HepG2 (cell line): ENCODE data around the gene TGM4. TPM values are rescaled to one million over a fixed set of nuclear protein-coding genes. Genes with fewer than 3 reads are reported as not detected.

Experiments used
- CBFB ChIP-seq: sonication (generic); formaldehyde crosslinking; IDR thresholded peaks from 2 replicates; pipeline ENCODE4 v1.4.0; 2020; ENCODE audit warnings: missing genetic modification reagents
- FOXK1 ChIP-seq: sonication (generic); formaldehyde crosslinking; IDR thresholded peaks from 2 replicates; pipeline ENCODE4 v1.4.0; 2020; ENCODE audit warnings: low read depth, missing genetic modification reagents, borderline replicate concordance
- KDM5B ChIP-seq: sonication (generic); formaldehyde crosslinking; IDR thresholded peaks from 2 replicates; pipeline ENCODE4 v1.4.0; 2020; ENCODE audit warnings: missing genetic modification reagents, mild to moderate bottlenecking, borderline replicate concordance
- LRRFIP1 ChIP-seq: sonication (generic); formaldehyde crosslinking; conservative IDR thresholded peaks from 2 replicates; pipeline ENCODE4 v1.4.0; 2020; ENCODE audit warnings: missing genetic modification reagents
- ZFP1 ChIP-seq: IDR thresholded peaks from 2 replicates; pipeline ENCODE4 v1.6.1; 2016
- ZFP41 ChIP-seq: sonication (generic); formaldehyde crosslinking; IDR thresholded peaks from 2 replicates; pipeline ENCODE4 v1.4.0; 2020; ENCODE audit warnings: mild to moderate bottlenecking, missing genetic modification reagents, borderline replicate concordance
- ZNF687 ChIP-seq: sonication (generic); formaldehyde crosslinking; IDR thresholded peaks from 2 replicates; pipeline ENCODE4 v1.5.1; 2020; ENCODE audit warnings: mild to moderate bottlenecking, missing genetic modification reagents, moderate library complexity
- ZNF816 ChIP-seq: sonication (generic); formaldehyde crosslinking; IDR thresholded peaks from 2 replicates; pipeline ENCODE4 v1.8.0; 2022; ENCODE audit warnings: missing genetic modification reagents, mild to moderate bottlenecking, borderline replicate concordance
- polyA plus RNA-seq, 8 experiments: library from polyadenylated mRNA; depleted of rRNA in 3 of 8; stranded (reverse) in 7 of 8; unstranded in 1 of 8; fragments of >200 nt; fragmentation: Illumina TruSeq in 4 of 8; extraction: Trizol in 4 of 8; gene quantifications; 2 replicates each; pipeline versions ENCODE4 v1.2.1 to v1.2.3, GENCODE V29; 2011 to 2016; ENCODE audit warnings: low read depth in 4 of 8, missing spikeins in 1 of 8, mixed read lengths in 1 of 8; ENCODE audit not compliant: insufficient read depth in 1 of 8
- total RNA-seq, 5 experiments: library from RNA; depleted of rRNA; stranded (reverse); fragments of >200 nt; fragmentation: Illumina TruSeq; extraction: Trizol; gene quantifications; 2 replicates each; pipeline ENCODE4 v1.2.3, GENCODE V29; 2016; ENCODE audit warnings: low read depth in 1 of 5
- TF ChIP-seq, protein P1 (sequence below): fragments of 450-650 bp; IDR thresholded peaks from 2 replicates; pipeline ENCODE4 v1.6.1; 2017; ENCODE audit warnings: mild to moderate bottlenecking
- TF ChIP-seq, protein P2 (sequence below): sonication (generic); formaldehyde crosslinking; IDR thresholded peaks from 2 replicates; pipeline ENCODE4 v1.4.0; 2020; ENCODE audit warnings: missing genetic modification reagents, mild to moderate bottlenecking, borderline replicate concordance

The TGM4 gene
- total and polyA plus RNA-seq, 2 of the 13 experiments (the other 11 are each of a cell fraction or from before 2014, with no cell fraction given): 0.07 to 0.15 TPM

- peak; percentile 67; the same call in 1 of the 2 replicates for TF ChIP-seq FOXK1 (CRISPR knock-in tag)
- peak; percentile 45; the same call in 1 of the 2 replicates for TF ChIP-seq ZFP1 (CRISPR knock-in tag)
- TF ChIP-seq, protein P1, sequence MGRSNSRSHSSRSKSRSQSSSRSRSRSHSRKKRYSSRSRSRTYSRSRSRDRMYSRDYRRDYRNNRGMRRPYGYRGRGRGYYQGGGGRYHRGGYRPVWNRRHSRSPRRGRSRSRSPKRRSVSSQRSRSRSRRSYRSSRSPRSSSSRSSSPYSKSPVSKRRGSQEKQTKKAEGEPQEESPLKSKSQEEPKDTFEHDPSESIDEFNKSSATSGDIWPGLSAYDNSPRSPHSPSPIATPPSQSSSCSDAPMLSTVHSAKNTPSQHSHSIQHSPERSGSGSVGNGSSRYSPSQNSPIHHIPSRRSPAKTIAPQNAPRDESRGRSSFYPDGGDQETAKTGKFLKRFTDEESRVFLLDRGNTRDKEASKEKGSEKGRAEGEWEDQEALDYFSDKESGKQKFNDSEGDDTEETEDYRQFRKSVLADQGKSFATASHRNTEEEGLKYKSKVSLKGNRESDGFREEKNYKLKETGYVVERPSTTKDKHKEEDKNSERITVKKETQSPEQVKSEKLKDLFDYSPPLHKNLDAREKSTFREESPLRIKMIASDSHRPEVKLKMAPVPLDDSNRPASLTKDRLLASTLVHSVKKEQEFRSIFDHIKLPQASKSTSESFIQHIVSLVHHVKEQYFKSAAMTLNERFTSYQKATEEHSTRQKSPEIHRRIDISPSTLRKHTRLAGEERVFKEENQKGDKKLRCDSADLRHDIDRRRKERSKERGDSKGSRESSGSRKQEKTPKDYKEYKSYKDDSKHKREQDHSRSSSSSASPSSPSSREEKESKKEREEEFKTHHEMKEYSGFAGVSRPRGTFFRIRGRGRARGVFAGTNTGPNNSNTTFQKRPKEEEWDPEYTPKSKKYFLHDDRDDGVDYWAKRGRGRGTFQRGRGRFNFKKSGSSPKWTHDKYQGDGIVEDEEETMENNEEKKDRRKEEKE: no peak
- peak; percentile 86; the same call in 1 of the 2 replicates for TF ChIP-seq ZFP41 (CRISPR knock-in tag)
- peak; percentile 95 for TF ChIP-seq ZNF687
- TF ChIP-seq CBFB (CRISPR knock-in tag): peak; percentile 81
- no peak for TF ChIP-seq LRRFIP1 (CRISPR knock-in tag)
- peak; percentile 91; the same call in 1 of the 2 replicates for TF ChIP-seq KDM5B (CRISPR knock-in tag)
- 0 out of 2 replicates have a peak, but pooled peaks have one; percentile 22 for TF ChIP-seq ZNF816 (CRISPR knock-in tag)
- TF ChIP-seq, protein P2, sequence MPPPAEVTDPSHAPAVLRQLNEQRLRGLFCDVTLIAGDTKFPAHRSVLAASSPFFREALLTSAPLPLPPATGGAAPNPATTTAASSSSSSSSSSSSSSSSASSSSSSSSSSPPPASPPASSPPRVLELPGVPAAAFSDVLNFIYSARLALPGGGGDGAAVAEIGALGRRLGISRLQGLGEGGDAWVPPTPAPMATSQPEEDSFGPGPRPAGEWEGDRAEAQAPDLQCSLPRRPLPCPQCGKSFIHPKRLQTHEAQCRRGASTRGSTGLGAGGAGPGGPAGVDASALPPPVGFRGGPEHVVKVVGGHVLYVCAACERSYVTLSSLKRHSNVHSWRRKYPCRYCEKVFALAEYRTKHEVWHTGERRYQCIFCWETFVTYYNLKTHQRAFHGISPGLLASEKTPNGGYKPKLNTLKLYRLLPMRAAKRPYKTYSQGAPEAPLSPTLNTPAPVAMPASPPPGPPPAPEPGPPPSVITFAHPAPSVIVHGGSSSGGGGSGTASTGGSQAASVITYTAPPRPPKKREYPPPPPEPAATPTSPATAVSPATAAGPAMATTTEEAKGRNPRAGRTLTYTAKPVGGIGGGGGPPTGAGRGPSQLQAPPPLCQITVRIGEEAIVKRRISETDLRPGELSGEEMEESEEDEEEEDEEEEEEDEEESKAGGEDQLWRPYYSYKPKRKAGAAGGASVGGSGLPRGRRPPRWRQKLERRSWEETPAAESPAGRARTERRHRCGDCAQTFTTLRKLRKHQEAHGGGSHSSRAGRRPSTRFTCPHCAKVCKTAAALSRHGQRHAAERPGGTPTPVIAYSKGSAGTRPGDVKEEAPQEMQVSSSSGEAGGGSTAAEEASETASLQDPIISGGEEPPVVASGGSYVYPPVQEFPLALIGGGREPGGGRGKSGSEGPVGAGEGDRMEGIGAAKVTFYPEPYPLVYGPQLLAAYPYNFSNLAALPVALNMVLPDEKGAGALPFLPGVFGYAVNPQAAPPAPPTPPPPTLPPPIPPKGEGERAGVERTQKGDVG: peak; percentile 87; the same call in 1 of the 2 replicates
These were observed 12.8 kb upstream of the TGM4 start, which contains the start of gene TMEM42 (continued) for GRCh38 chr3:44861412-44862225.
